OCI-LY3 (cell line): ENCODE measurements around the gene RBBP8NL.

Source experiments
- CTCF ChIP-seq: fragments of 200-600, 300-600 bp; sonication (generic); IDR thresholded peaks from 2 replicates; pipeline ENCODE4 v1.5.1; 2014; ENCODE audit warnings: antibody characterized with exemption, low read length, low read depth
- EZH2phosphoT487 ChIP-seq: fragments of 200-600 bp; shearing (Covaris generic); IDR thresholded peaks from 2 replicates; pipeline ENCODE4 v1.6.1; 2018; ENCODE audit warnings: antibody characterized with exemption, mixed run types, low read depth

DNA sequence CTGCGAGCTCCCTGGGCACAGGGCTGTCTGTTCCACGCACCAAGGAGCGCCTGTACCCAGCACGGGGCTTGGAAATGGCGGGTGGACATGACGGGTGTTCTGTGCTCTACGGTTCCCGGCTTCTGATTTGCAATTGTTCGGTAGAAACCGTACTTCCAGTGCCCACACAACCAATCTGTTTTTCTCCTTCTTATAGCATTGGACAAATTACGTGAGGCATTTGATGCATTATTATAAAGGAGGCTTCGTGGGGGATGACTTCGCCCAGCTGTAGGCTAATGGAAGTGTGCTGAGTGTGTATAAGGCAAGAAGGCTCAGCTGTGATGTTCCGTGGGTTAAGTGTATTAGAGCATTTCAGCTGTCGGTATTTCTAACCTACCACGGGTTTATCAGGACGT lies 50.3 kb downstream of the RBBP8NL start:
- TF ChIP-seq CTCF (no peak), EZH2phosphoT487 (no peak)
